HG02678 (cell line): ENCODE results near the gene S100A13.
"Not testable (repeated sequence)": the region's sequence is repeated elsewhere in the genome, so short reads cannot be mapped to it uniquely, and the experiment has no call there.

ENCODE experiments used
- ATAC-seq: cut with Tn5 transposase; IDR thresholded peaks from one replicate; pipeline ENCODE4 v1.9.1; 2021; ENCODE audit warnings: mild to moderate bottlenecking, moderate library complexity; ENCODE audit not compliant: unreplicated experiment

Gene S100A13

DNA sequence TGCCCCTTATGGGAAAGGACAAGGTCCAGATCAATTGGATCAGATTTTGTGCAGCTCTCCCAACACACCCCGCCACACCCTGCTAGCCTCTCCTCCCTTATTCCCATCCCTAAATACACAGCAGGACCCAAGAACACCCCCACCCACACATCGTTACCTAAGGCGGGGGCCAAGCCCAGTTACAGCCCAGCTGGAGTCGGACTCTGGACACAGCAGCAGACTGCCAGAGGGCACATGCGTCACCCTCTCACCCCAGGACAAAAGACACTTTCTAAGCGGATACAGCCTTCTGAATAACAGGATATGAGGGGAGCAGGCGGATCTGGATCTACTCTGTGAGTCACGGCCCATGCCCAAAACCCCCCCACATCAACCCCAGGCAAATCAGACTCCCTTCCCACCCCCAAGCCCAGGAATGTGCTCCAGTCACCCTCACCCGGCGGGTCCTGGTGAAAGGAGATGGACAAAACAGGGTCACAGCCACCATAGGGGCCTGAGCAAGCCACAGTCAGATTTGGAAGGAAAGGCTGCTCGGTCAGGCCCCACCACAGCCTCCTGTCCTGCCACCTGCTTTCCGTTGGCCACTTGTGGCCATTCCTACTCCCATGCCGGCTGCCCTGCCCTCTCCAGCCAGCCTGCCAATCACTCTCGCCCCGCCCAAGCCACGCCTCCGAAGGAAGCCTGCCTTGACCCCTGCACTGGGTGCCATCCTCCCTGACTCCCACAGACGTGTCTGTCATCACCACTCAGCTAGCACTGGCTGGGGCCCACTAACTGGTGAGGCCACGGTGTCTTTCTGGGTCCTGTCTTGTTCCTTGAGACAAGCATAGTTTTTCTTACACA, 18.3 kb downstream of the S100A13 start:
- no peak for ATAC-seq

DNA sequence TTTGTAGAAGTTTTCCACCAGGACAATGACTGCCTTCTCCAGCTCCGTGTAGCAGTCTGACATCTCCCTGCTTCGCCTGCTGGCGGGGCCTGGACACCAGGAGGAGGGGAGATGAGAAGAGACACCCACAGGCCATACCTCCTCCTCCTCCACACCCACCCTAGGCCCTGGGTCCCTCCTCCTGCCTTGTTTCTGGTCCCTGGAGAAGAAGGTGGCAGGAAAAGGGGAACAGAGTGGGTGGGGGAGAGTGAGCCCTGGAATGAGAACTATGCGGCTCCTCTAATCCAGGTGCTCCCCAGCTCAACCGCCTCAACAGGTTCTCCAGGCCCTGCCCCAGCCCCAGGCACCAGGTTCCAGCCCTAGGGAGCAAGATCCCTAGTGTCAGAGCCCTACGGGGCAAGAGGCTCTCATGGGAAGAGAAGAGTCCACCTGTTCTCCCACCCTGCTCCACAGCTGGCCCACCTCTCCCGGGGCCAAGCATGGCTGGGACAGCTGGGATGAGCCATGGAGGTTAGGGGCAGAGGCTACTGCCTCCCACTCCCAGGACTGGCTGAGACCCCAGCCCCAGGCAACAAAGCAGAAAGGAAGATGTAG, 19.1 kb downstream of the S100A13 start:
- no peak for ATAC-seq

DNA sequence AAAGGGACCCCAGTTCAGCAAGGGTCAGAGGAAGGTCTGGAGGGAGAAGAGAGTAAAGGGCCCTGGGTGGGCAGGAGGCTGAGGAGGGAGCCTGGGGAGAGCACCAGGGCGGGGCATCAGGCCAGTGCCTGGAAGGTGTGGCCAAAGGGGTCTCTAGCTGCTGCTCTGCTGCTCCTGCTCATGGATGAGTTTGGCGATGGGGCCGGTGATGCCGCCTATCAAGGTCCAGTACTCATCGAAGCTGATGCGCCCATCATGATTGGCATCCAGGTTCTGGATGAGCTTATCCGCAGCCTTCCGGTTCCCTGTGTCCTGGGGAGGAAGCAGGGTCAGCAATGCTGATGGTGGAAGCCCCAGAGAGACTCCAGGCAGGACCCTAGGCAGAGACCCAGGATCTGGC, 19.9 kb downstream of the S100A13 start:
- ATAC-seq: no peak

DNA sequence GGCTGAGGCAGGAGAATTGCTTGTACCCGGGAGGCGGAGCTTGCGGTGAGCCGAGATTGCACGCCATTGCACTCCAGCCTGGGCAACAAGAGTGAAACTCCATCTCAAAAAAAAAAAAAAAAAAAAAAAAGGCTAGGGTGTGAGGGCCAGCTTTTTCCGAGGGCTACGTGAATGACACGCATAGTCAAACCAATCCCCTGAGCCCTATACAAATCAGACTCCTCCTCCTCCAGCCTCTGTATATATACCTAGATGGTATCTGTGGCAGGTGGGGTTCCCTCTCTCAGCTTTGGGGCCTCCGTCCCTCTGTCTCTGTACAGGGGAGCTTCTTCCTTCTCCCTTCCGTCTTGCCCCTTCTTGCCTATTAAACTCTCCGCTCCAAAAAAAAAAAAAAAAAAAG, 21.1 kb downstream of the S100A13 start:
- no peak for ATAC-seq

DNA sequence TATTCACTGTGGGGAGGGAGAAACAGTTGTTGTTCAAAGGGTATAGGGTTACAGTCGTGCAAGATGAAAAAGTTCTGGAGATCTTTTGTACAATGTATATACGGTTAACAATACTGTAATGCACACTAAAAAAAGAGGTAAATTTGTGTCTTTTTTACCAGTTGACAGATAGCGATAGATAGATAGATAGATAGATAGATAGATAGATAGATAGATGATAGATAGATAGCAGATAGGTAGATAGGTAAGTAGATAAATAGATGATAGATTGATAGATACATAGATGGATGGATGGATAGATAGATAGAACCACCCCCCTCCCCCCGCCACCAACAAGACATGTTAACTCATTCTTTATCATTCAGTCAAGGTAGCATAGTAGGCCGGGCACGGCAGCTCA, 24.6 kb downstream of the S100A13 start:
- ATAC-seq: no peak

DNA sequence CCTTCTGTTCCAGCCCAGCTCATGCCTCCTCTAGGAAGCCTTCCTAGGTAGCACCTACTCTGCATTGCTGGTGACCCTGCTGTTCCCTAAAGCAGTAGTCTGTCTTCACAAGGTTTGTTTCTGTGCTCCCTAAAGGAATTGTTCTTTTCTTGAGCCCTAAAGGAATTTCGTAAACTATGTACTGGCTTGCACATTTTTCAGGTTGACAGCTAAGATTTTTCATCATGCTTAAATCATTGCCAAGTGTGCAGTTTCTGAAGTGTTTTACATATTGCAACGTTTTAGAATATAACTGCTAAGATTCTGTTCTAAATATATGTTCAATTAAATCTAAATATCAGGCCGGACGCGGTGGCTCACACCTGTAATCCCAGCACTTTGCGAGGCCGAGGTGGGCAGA, 27.5 kb downstream of the S100A13 start:
- ATAC-seq: no peak

DNA sequence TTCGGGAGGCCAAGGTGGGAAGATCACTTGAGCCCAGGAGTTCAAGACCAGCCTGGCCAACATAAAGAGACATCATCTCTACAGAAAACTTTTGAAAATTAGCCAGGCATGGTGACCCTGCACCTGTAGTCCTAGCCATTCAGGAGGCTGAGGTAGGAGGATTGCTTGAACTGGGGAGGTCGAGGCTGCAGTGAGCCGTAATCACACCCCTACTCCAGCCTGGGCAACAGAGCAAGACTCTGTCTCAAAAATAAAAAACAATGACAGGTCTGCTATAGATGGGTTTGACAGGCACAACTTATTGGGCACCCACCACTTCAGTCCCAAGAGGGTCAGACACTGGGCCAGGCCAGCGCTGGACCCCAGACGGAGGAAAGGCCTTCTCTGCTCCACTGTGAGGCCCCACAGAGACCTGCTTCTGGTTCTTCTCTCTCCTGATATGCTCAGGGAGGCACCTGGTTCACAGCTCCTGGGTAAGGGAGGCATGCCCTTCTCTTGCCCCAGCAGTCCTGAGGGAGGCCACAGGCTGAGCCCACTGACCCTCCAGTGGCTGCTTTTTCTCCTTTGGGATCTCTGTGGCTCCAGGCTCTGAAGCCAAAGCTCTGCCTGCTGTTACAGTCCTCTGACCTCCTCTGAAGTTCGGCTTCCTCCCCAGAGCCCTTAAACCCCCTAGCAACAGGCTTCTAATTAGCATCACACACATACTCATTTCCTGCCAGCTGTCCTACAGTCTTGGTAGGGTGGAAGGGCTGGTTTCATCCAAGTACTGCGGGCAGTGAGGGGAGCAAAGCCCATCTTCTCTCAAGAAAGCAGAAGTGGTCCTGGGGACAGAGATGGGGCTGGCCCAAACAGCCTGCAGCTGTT, 28.8 kb downstream of the S100A13 start:
- ATAC-seq: peak; percentile 98

DNA sequence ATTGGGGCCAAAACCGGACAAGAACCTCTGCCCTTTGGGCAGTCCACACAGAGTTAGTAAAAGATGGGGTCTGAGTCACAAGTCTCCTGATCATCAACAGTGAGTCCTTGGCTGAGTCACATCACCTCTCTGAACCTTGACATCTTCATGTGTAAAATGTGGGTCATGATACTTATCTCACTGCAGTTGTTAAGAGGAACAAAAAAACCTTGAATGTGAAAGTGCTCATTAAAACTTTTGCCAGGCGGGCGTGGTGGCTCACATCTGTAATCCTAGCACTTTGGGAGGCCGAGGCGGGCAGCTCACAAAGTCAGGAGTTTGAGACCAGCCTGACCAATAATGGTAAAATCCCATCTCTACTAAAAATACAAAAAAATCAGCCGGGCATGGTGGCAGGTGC, 30.1 kb downstream of the S100A13 start:
- ATAC-seq: no peak

DNA sequence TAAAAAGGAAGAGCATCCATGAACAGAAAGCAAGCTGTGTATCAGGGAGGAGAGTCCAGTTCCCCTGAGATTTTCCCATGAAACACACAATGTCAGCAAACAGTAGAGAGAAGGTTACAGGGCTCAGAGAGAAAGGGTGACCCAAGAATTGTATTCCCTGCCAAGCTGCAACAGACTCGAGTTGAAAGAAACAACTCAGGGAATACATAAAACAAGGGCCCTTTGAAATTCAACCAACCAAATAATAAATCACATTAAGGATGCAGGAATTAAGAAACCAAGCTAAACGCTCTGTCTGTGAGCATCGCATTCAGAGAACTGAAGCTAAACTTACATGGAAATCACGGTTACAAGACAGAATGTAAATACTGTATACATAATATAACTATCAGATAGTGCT, 34.6 kb downstream of the S100A13 start:
- no peak for ATAC-seq

DNA sequence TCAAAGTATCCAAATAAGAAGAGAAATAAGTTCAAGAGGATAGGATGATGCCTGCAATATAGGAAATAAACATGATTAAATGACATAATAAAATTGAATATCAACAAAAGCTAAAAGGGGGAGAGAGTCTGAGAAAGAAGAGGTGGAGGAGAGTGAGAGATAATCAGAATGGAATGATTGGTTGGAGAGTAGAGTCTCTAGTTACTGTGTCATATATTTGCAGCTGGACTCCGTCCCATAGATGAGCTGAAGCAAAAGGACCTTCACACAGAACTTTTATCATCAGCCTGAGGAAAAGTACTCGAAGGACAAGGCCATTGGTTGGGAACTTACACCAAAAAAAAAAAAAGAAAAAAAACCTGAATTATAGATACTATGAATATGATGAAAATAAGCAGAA, 38.8 kb downstream of the S100A13 start:
- no peak for ATAC-seq

DNA sequence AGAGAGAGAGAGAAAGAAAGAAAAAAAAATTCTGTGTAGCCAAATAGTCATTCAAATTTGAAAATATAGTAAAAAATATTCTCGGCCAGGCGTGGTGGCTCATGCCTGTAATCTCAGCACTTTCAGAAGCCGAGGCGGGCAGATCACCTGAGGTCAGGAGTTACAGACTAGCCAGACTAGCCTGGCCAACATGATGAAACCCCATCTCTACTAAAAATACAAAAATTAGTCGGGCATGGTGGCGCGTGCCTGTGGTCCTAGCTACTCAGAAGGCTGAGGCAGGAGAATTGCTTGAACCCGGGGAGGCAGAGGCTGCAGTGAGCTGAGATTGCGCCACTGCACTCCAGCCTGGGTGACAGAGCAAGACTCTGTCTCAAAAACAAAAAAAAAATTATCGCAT, 39.3 kb downstream of the S100A13 start:
- not testable (repeated sequence) for ATAC-seq

DNA sequence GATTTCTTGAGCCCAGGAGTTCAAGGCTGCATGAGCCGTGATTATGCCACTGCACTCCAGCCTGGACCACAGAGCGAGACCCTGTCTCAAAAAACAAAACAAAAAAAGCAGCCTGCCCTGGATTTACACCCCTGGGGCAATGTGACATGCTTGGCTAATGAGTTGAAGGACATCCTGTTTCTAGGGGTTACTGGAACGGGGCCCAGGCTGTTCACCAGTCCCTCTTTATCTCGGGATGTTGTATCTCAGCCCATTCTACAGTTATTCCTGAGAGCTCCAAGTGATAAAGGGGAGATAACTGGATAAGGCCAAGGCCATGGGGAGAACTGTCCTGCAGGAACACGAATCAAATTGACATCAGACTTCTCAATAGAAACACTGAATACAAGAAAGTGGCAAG, 40.0 kb downstream of the S100A13 start:
- no peak for ATAC-seq

DNA sequence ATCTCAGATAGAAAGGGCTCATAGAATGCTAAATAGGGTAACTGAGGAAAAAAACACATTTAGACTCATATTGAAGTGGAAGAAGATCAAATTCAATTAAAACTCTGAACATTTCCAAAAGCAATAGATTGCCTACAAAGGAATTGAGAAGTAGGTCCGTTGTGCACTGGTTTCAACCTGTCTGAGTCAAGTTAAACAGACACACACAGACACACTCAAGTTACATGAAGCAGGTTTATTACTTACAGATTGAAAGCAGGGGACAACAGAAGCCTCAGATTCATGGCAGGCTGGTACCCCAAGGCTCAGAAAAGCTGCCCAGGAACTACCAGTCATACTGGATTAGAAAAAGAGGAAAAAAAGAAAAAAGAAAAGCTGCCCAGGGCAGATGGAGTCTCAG, 41.0 kb downstream of the S100A13 start:
- no peak for ATAC-seq

DNA sequence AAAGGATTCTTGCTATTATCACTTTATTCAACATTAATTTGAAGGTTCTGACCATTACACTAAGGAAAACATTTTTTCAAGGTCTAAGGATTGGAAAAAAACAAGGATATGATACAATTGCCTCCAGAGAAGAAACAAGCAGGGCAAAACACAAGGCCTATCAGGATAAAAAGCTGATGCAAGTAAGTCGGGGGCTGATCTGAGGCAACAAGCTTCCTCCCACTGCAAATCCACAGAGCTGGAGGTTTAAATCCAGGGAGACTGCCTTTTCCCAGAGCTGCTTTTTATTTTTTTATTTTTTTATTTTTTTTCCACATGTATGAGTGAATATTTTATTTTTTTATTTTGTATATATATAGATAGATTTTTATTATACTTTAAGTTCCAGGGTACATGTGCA, 42.3 kb downstream of the S100A13 start:
- no peak for ATAC-seq

DNA sequence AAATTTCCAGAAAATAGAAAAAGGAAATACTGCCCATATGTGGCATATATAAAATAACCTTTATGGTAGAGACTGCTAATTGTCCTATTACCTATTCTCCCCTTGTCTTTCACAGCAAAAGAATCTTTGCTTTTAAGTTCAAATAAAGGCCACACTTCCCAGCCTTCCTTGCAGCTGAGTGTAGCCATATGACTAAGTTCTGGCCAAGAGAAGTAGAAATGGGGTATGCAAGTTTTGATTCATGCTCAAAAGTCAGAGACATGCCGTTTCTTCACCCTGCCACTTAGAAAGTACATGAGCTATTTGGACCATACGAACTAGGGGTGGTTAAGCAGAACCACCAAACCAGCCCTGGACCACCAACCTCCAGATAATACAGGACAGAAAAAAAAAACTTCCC, 43.3 kb downstream of the S100A13 start:
- no peak for ATAC-seq

DNA sequence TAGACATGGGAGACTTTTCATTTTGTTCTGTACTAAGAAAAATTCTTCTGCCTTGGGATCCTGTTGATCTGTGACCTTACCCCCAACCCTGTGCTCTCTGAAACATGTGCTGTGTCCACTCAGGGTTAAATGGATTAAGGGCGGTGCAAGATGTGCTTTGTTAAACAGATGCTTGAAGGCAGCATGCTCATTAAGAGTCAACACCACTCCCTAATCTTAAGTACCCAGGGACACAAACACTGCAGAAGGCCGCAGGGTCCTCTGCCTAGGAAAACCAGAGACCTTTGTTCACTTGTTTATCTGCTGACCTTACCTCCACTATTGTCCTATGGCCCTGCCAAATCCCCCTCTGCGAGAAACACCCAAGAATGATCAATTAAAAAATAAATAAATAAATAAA, 43.8 kb downstream of the S100A13 start:
- not testable (repeated sequence) for ATAC-seq

DNA sequence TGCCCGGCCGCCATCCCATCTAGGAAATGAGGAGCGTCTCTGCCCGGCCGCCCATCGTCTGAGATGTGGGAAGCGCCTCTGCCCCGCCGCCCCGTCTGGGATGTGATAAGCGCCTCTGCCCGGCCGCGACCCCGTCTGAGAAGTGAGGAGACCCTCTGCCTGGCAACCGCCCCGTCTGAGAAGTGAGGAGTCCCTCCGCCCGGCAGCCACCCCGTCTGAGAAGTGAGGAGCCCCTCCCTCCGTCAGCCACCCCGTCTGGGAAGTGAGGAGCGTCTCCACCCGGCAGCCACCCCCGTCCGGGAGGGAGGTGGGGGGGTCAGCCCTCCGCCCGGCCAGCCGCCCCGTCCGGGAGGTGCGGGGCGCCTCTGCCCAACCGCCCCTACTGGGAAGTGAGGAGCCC, 44.5 kb downstream of the S100A13 start:
- not testable (repeated sequence) for ATAC-seq

DNA sequence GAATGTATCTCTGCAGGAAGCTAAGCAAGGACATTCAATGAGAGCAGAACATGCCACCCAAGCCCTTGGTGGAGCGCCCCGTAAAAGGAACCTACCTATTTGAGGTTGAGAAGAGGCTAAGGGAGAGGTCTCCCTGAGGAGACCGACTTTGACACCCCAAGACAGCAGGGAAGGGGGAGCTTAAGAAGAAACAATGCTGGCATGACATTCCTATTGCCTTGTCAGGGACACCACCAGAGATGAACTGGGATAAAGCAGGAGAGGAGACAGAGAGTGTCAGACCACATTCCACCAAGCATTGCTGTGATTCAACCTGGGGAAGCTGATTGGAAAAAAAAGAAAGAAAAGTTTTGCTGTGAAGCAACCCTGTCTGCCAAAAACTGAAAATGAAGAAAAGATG, 48.4 kb downstream of the S100A13 start:
- no peak for ATAC-seq

DNA sequence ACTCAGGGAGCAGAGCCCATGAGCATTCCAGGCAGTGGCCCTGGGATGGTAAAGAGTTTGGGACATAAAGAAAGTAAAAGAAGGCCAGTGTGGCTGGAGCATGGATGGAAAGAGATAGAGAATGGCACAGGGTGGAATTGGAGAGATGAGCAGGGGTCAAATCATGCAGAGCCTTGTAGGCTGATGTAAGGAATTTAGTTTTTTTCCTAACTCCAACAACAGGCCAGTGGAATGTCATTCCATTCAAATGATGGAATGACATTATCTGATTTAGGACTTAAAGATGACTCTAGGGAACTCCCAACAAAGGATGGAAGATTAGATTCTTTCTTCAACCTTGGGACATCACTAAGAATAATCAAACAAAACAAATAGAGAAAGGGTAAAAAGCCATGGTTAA, 48.8 kb downstream of the S100A13 start:
- no peak for ATAC-seq

DNA sequence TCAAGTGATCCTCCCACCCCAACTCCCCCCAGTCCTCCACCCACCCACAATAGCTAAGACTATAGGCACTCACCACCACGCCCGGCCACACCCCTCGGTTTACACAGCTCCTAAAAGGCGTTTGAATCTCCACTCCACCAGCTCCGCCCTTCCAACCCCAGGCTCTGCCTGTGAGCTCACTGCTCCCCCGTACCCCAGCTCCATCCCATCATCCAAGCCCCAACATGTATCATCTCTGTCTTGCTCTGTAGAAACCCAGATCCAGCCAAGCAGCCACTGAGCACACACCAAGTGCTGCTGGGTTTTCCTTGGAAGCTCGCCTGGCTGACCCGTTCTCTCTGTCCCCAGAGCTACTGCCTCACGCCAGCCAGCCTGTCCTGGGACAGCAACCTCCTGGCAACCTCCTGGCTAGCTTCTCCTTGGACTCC, 49.7 kb downstream of the S100A13 start:
- ATAC-seq: no peak

DNA sequence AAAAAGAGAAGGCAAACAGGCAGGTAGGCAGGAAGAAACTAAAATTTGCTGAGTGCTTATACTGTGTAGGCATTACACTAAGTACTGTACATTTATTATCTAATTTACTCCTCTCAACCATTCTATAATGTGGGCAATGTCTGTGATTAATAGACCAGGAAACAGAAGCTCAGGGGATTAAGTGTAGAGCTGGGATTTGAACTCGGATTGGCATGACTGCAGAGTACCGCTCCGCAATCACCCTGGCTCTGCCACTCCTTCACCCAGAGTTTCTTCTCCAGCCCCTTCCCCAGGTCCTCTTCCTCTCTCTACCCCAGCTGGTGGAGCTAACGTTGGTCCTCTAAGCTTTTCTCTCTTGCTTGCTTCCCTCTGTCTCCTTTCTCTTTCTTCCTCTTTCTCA, 50.2 kb downstream of the S100A13 start:
- no peak for ATAC-seq

DNA sequence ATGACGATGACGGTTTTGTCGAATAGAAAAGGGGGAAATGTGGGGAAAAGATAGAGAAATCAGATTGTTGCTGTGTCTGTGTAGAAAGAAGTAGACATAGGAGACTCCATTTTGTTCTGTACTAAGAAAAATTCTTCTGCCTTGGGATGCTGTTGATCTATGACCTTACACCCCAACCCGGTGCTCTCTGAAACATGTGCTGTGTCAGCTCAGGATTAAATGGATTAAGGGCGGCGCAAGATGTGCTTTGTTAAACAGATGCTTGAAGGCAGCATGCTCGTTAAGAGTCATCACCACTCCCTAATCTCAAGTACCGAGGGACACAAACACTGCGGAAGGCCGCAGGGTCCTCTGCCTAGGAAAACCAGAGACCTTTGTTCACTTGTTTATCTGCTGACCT, 51.8 kb downstream of the S100A13 start:
- not testable (repeated sequence) for ATAC-seq
